ENCODE measurements around the gene SPSB1.
A peak's percentile ranks its signal among the peaks of the same experiment; 100 is the strongest.

Gene SPSB1

DNA sequence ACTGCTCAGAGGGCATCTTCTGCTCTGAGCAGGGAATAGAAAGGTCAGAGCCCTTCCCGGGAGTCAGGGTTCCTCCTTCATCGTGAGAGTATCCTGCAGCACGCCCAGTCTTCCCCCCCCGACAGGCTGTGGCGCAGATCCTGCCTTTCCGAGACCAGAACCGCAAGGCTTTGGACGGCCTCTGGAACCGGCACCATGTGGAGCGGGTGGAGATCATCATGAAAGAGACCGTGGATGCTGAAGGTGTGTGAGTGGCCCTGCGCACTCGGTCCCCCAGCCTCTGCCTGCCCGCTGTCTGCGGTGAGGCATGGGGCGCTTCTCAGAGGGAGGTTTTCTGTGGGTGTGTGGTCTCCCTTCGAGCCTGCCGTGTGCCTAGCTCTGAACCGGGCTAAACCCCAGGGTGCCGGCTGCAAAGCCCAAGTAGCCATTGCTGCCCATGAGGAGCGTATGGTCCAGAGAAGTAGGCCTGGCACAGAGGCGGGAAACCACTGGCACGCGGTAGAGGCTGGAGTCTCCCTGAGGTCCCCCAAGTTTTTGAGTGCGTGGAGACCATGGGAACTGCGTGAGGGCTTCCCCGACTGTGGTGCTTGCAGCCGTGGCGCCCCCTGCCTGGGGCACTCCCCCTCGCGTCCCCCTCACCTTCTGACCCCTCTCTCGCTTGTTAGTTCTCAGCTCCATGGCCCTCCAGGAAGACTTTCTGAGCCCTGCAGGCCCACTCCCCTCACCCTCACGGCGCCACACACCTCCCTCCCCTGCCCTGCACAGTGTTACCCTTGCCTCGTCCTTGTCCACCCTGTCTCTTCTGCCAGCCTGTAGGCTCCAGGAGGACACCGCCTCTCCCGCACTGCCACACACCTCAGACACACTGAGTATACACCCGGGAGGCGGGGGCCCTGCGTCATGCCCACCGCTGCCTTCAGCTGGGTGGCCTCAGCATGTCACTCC is 45.6 kb upstream of the SPSB1 start:
- H3K4me3 ChIP-seq (ENCODE audit: control insufficient read depth, low read depth, low read length): no peak overlapping the region
- no peak for DNase-seq (ENCODE audit: low read depth)
- TF ChIP-seq CTCF (conservative IDR thresholded peaks at IDR 0.05; ENCODE audit: control insufficient read depth, insufficient read depth, low read depth, low read length): no peak

DNA sequence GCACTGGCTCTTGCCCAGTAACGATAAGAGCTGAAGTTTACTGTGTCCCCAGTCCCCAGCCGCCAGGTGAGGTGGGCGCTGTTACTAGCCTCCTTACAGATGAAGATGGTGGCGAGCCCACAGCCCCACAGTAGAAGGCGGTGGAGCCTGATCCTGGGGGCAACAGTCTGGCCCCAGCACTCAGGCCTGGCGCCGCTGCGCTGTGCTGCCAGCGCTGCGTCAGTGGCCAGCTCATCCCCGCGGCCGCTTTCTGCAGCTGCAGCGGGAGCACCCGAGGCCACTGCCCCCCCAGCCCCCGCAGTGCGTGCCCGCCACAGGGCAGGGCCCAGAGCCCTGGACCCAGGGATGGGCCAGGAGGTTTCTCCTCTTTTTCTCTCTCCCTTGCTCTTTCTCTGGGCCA is 44.8 kb upstream of the SPSB1 start:
- H3K4me3 ChIP-seq (ENCODE audit: control insufficient read depth, low read depth, low read length): no peak overlapping the region
- TF ChIP-seq CTCF (conservative IDR thresholded peaks at IDR 0.05; ENCODE audit: control insufficient read depth, insufficient read depth, low read depth, low read length): no peak

GRCh38 chr1:9248341-9249262 is 44.1 kb upstream of the SPSB1 start:
- H3K4me3 ChIP-seq (ENCODE audit: control insufficient read depth, low read depth, low read length): no peak overlapping the region
- no peak for TF ChIP-seq CTCF (conservative IDR thresholded peaks at IDR 0.05; ENCODE audit: control insufficient read depth, insufficient read depth, low read depth, low read length)
- no peak for DNase-seq (ENCODE audit: low read depth)

More for the DNA sequence above, 44.8 kb upstream of the SPSB1 start:
- DNase-seq (ENCODE audit: low read depth): no peak

DNA sequence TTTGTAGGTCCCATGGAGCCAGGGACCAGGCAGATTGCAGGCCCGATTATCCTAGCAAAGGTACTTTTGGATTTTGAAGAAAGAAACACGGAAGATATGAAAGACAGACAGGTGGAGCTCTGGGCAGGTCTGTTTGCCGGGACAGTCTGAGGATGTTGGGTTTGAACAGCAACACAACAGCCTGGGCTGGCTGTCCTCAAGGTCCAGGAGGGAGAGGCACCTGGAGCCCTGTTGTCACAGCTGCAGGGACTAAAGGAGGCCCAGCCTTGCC is 43.5 kb upstream of the SPSB1 start:
- no peak for DNase-seq (ENCODE audit: low read depth)
- TF ChIP-seq CTCF (conservative IDR thresholded peaks at IDR 0.05; ENCODE audit: control insufficient read depth, insufficient read depth, low read depth, low read length): no peak
- no peak overlapping the region for H3K4me3 ChIP-seq (ENCODE audit: control insufficient read depth, low read depth, low read length)

- no peak overlapping the region for H3K4me3 ChIP-seq (ENCODE audit: control insufficient read depth, low read depth, low read length)
- DNase-seq (ENCODE audit: low read depth): peak; percentile 75
- TF ChIP-seq CTCF (conservative IDR thresholded peaks at IDR 0.05; ENCODE audit: control insufficient read depth, insufficient read depth, low read depth, low read length): peak; percentile 84
Observed at GRCh38 chr1:9249534-9250410, 42.9 kb upstream of the SPSB1 start.

Data from fibroblast of mammary gland (primary cell).